ENCODE results near the gene SFRP5. TPM values are rescaled to one million over a fixed set of nuclear protein-coding genes. Genes with fewer than 3 reads are reported as not detected.

SFRP5 gene
- total and polyA plus RNA-seq, 2 of the 13 experiments (the other 11 are each of a cell fraction or from before 2014, with no cell fraction given), result 0.32 to 1.7 TPM

DNA sequence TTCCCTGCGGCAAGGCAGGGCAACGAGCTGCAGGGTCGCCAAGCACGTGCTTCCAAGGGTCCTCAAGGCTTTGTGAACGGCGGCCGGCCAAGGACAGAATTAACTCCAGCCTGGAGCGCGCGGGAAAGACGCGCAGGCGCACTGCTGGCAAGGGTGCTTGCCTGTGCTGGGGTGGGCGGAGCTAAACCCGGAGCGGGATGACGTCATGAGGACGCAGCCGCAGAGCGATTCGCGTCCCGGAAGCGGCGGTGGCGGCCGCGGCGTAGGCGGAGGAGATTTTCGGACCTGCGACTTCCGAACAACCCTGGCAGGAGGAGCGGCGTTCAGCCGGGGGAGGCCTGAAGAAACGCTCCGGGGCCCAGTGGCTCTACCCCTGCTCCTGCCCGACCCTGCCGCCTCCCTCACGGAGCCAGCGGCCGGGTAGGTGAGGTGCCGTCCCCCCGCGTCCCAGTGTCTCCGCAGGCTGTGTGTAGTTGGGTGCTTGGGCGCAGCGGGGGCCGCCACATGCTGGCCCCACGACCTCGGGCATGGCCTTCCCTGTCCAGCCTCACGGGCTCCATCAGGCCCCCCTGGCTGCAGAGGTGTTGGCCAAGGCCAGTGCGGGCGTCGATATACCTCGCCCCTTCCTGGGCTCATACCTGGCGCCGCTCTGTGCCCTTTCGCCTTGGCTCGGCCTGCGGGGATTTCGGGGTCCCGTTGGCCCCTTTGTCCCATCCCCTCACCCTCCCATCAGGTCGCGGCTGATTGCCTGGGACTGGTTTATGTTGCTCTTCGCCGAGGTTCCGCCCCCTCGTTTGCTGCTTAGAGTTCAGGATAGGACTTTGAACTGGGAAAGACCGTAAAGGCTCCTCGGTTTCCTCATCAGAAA, 34.7 kb downstream of the SFRP5 start, which contains the start of gene ZFYVE27 (continued):
- TF ChIP-seq, protein P1, sequence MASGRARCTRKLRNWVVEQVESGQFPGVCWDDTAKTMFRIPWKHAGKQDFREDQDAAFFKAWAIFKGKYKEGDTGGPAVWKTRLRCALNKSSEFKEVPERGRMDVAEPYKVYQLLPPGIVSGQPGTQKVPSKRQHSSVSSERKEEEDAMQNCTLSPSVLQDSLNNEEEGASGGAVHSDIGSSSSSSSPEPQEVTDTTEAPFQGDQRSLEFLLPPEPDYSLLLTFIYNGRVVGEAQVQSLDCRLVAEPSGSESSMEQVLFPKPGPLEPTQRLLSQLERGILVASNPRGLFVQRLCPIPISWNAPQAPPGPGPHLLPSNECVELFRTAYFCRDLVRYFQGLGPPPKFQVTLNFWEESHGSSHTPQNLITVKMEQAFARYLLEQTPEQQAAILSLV (CRISPR knock-in tag; IDR thresholded peaks at IDR 0.05; ENCODE audit: borderline replicate concordance), result peak; percentile 95
- TF ChIP-seq, protein P2, sequence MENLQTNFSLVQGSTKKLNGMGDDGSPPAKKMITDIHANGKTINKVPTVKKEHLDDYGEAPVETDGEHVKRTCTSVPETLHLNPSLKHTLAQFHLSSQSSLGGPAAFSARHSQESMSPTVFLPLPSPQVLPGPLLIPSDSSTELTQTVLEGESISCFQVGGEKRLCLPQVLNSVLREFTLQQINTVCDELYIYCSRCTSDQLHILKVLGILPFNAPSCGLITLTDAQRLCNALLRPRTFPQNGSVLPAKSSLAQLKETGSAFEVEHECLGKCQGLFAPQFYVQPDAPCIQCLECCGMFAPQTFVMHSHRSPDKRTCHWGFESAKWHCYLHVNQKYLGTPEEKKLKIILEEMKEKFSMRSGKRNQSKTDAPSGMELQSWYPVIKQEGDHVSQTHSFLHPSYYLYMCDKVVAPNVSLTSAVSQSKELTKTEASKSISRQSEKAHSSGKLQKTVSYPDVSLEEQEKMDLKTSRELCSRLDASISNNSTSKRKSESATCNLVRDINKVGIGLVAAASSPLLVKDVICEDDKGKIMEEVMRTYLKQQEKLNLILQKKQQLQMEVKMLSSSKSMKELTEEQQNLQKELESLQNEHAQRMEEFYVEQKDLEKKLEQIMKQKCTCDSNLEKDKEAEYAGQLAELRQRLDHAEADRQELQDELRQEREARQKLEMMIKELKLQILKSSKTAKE (CRISPR knock-in tag; IDR thresholded peaks at IDR 0.05; ENCODE audit: borderline replicate concordance), result no peak
- TF ChIP-seq ZNF598 (CRISPR knock-in tag; IDR thresholded peaks at IDR 0.05; ENCODE audit: borderline replicate concordance), result peak; percentile 92
- TF ChIP-seq ZNF235 (CRISPR knock-in tag; IDR thresholded peaks at IDR 0.05; ENCODE audit: borderline replicate concordance), result peak; percentile 97
- TF ChIP-seq, protein P3, sequence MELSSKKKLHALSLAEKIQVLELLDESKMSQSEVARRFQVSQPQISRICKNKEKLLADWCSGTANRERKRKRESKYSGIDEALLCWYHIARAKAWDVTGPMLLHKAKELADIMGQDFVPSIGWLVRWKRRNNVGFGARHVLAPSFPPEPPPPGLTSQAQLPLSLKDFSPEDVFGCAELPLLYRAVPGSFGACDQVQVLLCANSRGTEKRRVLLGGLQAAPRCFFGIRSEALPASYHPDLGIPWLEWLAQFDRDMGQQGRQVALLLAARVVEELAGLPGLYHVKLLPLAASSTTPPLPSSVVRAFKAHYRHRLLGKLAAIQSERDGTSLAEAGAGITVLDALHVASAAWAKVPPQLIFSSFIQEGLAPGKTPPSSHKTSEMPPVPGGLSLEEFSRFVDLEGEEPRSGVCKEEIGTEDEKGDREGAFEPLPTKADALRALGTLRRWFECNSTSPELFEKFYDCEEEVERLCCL (CRISPR knock-in tag; IDR thresholded peaks at IDR 0.05; ENCODE audit: borderline replicate concordance), result peak; percentile 79; the same call in 1 of the 2 replicates
- no peak; the same call in 1 of the 2 replicates for TF ChIP-seq THYN1 (CRISPR knock-in tag; IDR thresholded peaks at IDR 0.05; ENCODE audit: borderline replicate concordance, low read depth)
- no peak for TF ChIP-seq NR2F1 (CRISPR knock-in tag; IDR thresholded peaks at IDR 0.05)
- peak; percentile 95 for TF ChIP-seq ARID2 (CRISPR knock-in tag; IDR thresholded peaks at IDR 0.05; ENCODE audit: borderline replicate concordance)
- peak; percentile 98 for TF ChIP-seq WIZ (CRISPR knock-in tag; IDR thresholded peaks at IDR 0.05)
- TF ChIP-seq SSRP1 (CRISPR knock-in tag; IDR thresholded peaks at IDR 0.05), result no peak
- TF ChIP-seq, protein P4, sequence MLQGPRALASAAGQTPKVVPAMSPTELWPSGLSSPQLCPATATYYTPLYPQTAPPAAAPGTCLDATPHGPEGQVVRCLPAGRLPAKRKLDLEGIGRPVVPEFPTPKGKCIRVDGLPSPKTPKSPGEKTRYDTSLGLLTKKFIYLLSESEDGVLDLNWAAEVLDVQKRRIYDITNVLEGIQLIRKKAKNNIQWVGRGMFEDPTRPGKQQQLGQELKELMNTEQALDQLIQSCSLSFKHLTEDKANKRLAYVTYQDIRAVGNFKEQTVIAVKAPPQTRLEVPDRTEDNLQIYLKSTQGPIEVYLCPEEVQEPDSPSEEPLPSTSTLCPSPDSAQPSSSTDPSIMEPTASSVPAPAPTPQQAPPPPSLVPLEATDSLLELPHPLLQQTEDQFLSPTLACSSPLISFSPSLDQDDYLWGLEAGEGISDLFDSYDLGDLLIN (CRISPR knock-in tag; IDR thresholded peaks at IDR 0.05; ENCODE audit: borderline replicate concordance), result peak; percentile 78; the same call in 1 of the 2 replicates
- no peak for TF ChIP-seq MBNL3 (CRISPR knock-in tag; conservative IDR thresholded peaks at IDR 0.05)
- TF ChIP-seq, protein P5, sequence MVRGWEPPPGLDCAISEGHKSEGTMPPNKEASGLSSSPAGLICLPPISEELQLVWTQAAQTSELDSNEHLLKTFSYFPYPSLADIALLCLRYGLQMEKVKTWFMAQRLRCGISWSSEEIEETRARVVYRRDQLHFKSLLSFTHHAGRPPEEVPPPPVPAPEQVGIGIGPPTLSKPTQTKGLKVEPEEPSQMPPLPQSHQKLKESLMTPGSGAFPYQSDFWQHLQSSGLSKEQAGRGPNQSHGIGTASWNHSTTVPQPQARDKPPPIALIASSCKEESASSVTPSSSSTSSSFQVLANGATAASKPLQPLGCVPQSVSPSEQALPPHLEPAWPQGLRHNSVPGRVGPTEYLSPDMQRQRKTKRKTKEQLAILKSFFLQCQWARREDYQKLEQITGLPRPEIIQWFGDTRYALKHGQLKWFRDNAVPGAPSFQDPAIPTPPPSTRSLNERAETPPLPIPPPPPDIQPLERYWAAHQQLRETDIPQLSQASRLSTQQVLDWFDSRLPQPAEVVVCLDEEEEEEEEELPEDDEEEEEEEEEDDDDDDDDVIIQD (CRISPR knock-in tag; IDR thresholded peaks at IDR 0.05; ENCODE audit: low read depth), result peak; percentile 64; the same call in 1 of the 2 replicates
- 0 out of 2 replicates have a peak, but pooled peaks have one; percentile 57 for TF ChIP-seq ZNF260 (CRISPR knock-in tag; IDR thresholded peaks at IDR 0.05; ENCODE audit: borderline replicate concordance, low read depth)
- TF ChIP-seq NKX3-1 (CRISPR knock-in tag; IDR thresholded peaks at IDR 0.05), result peak; percentile 99
- TF ChIP-seq, protein P6, sequence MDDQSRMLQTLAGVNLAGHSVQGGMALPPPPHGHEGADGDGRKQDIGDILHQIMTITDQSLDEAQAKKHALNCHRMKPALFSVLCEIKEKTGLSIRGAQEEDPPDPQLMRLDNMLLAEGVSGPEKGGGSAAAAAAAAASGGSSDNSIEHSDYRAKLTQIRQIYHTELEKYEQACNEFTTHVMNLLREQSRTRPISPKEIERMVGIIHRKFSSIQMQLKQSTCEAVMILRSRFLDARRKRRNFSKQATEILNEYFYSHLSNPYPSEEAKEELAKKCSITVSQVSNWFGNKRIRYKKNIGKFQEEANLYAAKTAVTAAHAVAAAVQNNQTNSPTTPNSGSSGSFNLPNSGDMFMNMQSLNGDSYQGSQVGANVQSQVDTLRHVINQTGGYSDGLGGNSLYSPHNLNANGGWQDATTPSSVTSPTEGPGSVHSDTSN (CRISPR knock-in tag; IDR thresholded peaks at IDR 0.05; ENCODE audit: borderline replicate concordance), result 0 out of 2 replicates have a peak, but pooled peaks have one; percentile 39
- no peak for TF ChIP-seq NR3C1 (CRISPR knock-in tag; IDR thresholded peaks at IDR 0.05)
- TF ChIP-seq ELF1 (CRISPR knock-in tag; IDR thresholded peaks at IDR 0.05), result peak; percentile 98
- peak; percentile 66; the same call in 1 of the 2 replicates for TF ChIP-seq GATAD1 (CRISPR knock-in tag; IDR thresholded peaks at IDR 0.05)
